HG03196 (cell line): ENCODE results near the gene GPR161.

Experiments
- ATAC-seq: cut with Tn5 transposase; IDR thresholded peaks from one replicate; pipeline ENCODE4 v1.9.1; 2021; ENCODE audit not compliant: unreplicated experiment

GPR161 gene

GRCh38 chr1:168050307-168050706 is 86.4 kb downstream of the GPR161 start:
- no peak for ATAC-seq

GRCh38 chr1:168045311-168045710 is 91.4 kb downstream of the GPR161 start:
- ATAC-seq, result no peak

- no peak for ATAC-seq
These were observed 94.4 kb downstream of the GPR161 start for GRCh38 chr1:168042362-168042761.

- no peak for ATAC-seq
These were observed 101.4 kb downstream of the GPR161 start for GRCh38 chr1:168035345-168035744.

GRCh38 chr1:168032029-168032428 is 104.7 kb downstream of the GPR161 start:
- ATAC-seq, result no peak

- no peak for ATAC-seq
These were observed 105.1 kb downstream of the GPR161 start for GRCh38 chr1:168031627-168032026.

- no peak for ATAC-seq
These were observed 105.5 kb downstream of the GPR161 start for GRCh38 chr1:168031198-168031597.
